Stimulated activated CD8-positive, alpha-beta memory T cell treated with anti-CD3 and anti-CD28 coated beads, Interleukin-15, amount 100 ng/mL, for 48 hours (primary cell): ENCODE results near the gene DIP2C.
"Not testable (repeated sequence)": the region's sequence is repeated elsewhere in the genome, so short reads cannot be mapped to it uniquely, and the experiment has no call there.

Experiments used
- DNase-seq, 2 donors: peaks; one replicate each; pipeline ENCODE4 v3.0.0-alpha.2; 2020; ENCODE audit warnings: low read depth in 2 of 2

The DIP2C gene

GRCh38 chr10:335151-335800 is 354.2 kb downstream of the DIP2C start:
- DNase-seq, result no peak

GRCh38 chr10:331186-331585 is 358.3 kb downstream of the DIP2C start:
- DNase-seq, result no peak

GRCh38 chr10:329361-330099 is 359.9 kb downstream of the DIP2C start:
- DNase-seq, result peak in 1 of 2 donors; percentile 11

- DNase-seq, result no peak
Measured at GRCh38 chr10:327889-328852, 361.3 kb downstream of the DIP2C start.

- DNase-seq, result no peak
Measured at GRCh38 chr10:326894-327635, 362.4 kb downstream of the DIP2C start.

GRCh38 chr10:326350-326749 is 363.1 kb downstream of the DIP2C start:
- no peak for DNase-seq

- DNase-seq, result no peak
Measured at GRCh38 chr10:325282-325681, 364.2 kb downstream of the DIP2C start.

GRCh38 chr10:324593-324992 is 364.9 kb downstream of the DIP2C start:
- no peak for DNase-seq

- peak; percentile 8 to 22 for DNase-seq
Measured at GRCh38 chr10:323651-324293, 365.7 kb downstream of the DIP2C start.

GRCh38 chr10:323046-323445 is 366.4 kb downstream of the DIP2C start:
- not testable (repeated sequence) for DNase-seq

GRCh38 chr10:320771-321170 is 368.7 kb downstream of the DIP2C start:
- no peak for DNase-seq

GRCh38 chr10:317926-318325 is 371.5 kb downstream of the DIP2C start:
- no peak for DNase-seq

GRCh38 chr10:317271-317769 is 372.1 kb downstream of the DIP2C start:
- peak; percentile 11 to 23 for DNase-seq

- DNase-seq, result no peak
Measured at GRCh38 chr10:316390-316789, 373.1 kb downstream of the DIP2C start.

- DNase-seq, result no peak
Measured at GRCh38 chr10:314871-315270, 374.6 kb downstream of the DIP2C start.

- DNase-seq, result no peak
Measured at GRCh38 chr10:314381-314780, 375.1 kb downstream of the DIP2C start.

- DNase-seq, result no peak
Measured at GRCh38 chr10:311901-312665, 377.4 kb downstream of the DIP2C start.

- no peak for DNase-seq
Measured at GRCh38 chr10:310976-311639, 378.4 kb downstream of the DIP2C start.

GRCh38 chr10:310371-310770 is 379.1 kb downstream of the DIP2C start:
- DNase-seq, result no peak
